GM19452 (cell line): ENCODE measurements around the gene CD33.
"Not testable (repeated sequence)": the region's sequence is repeated elsewhere in the genome, so short reads cannot be mapped to it uniquely, and the experiment has no call there.

ENCODE experiments used
- ATAC-seq: cut with Tn5 transposase; IDR thresholded peaks from one replicate; pipeline ENCODE4 v1.9.1; 2021; ENCODE audit not compliant: unreplicated experiment

Gene CD33

GRCh38 chr19:51210191-51210784, 14.6 kb upstream of the CD33 start:
- ATAC-seq = no peak

- not testable (repeated sequence) for ATAC-seq
Measured at GRCh38 chr19:51210874-51211361, 14.0 kb upstream of the CD33 start.

DNA sequence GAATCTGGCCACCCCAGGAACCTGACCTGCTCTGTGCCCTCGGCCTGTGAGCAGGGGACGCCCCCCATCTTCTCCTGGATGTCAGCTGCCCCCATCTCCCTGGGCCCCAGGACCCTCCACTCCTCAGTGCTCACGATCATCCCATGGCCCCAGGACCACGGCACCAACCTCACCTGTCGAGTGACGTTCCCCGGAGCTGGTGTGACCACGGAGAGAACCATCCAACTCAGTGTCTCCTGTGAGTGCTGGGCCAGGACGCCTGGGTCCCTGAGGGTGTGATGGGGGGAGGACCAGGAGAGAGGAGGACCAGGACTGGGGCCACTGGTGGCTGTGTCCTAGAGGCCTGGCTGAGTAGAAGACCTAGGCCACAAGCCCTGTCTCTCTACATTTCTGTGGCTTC, 13.0 kb upstream of the CD33 start:
- ATAC-seq = no peak

DNA sequence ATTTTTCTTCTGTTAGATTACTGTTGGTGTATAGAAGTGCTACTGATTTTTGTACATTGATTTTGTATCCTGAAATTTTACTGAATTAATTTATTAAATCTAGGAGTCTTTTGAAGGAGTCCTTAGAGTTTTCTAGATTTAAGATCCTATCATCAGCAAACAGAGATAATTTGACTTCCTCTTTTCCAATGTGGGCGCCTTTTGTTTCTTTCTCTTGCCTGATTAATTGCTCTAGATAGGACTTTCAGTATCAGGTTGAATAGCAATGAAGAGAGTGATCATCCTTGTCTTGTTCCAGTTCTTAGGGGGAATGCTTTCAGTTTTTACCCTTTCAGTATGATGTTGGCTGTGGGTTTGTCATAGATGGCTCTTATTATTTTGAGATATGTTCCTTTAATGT, 5.6 kb upstream of the CD33 start:
- no peak for ATAC-seq

DNA sequence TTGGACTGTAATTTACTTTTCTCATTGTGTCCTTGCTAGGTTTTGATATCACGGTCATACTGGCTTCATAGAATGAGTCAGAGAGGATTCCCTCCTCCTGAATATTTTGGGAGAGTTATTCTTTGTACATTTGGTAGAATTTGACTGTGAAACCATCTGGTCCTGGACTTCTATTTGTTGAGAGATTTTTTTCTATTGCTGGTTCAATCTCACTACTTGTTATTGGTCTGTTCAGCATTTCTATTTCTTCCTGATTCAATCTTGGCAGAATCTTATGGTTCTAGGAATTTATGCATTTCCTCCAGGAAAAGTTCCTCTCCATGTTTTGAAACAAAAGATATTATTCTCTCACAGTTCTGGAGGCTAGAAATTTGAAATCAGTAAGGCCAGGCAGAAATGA, 4.9 kb upstream of the CD33 start:
- no peak for ATAC-seq

- no peak for ATAC-seq
Measured at GRCh38 chr19:51220996-51221395, 3.9 kb upstream of the CD33 start.

DNA sequence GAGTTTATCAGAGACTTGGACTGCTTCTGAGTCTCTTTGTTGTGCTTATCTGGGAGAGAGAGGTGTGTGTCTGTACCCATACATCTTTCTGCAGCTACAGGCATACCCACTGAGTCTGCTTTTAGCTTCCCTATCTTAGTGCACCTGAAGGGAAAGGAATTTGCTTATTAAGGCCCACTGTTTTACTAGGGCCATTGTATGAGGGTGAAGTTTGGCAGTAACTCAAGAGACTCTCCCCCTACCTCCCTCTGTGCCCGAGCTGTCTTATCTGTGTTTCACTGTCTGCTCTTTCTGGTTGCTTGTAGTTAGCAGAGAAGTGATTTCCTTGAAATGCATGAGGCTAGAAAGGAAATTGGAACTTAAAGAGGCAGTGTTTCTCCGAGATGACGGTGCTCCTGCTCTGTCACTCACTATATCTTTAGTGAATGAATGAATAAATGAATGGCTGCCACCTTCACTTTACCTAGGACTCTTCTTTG, 678 bp upstream of the CD33 start:
- ATAC-seq = no peak

DNA sequence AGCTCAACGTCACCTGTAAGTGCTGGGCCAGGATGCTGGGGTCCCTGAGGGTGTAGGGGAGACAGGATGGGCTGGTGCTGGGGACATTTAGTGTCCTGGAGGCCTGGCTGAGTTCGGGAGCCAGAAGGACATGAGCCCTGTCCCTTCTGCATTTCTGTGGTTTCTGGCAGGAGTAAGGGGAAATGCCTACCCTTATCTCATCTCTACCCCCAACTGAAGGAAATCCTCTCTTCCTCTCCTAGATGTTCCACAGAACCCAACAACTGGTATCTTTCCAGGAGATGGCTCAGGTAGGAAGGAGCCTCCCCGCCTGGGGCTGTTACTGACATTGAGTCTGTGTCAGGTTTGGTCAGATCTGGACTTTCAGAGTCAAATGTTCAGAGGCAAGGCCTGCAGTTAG, 1.2 kb downstream of the CD33 start:
- ATAC-seq = no peak

GRCh38 chr19:51227326-51227725, 2.4 kb downstream of the CD33 start:
- no peak for ATAC-seq

GRCh38 chr19:51227966-51228365, 3.1 kb downstream of the CD33 start:
- ATAC-seq = no peak

GRCh38 chr19:51240866-51241265, 16.0 kb downstream of the CD33 start:
- ATAC-seq = no peak

DNA sequence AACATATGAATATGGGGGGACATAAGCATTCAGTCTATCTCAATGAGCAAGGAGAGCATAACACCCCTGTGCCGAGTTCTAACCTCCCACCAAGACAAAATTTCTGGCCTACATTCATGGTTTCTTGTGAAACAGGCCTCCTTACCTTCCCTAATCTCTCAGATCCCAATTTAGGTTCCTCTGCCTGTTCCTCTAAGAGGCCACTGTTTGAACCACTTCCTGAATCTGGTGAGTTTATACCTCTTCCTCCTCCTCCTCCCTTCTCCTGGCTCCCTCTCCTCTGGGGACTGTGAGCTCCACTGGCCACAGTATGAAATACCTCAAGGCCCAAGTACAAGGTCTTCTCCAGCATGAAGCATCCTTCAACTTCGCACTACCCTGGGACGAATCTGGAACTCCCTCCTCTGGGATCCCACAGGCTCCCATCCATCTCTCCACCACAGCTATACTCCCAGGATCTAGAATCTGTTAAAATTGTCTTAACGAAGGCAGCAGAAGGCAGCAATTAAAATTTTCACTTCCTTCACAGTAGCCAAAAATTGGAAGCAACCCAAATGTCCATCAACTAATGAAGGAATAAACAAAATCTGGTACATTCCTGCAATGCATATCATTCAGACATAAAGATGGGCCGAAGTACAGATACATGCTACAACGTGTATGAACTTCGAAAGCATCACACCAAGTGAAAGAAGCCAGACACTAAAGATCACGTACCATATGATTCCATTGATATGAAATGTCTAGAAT, 18.2 kb downstream of the CD33 start:
- no peak for ATAC-seq

GRCh38 chr19:51246164-51246552, 21.3 kb downstream of the CD33 start:
- no peak for ATAC-seq

DNA sequence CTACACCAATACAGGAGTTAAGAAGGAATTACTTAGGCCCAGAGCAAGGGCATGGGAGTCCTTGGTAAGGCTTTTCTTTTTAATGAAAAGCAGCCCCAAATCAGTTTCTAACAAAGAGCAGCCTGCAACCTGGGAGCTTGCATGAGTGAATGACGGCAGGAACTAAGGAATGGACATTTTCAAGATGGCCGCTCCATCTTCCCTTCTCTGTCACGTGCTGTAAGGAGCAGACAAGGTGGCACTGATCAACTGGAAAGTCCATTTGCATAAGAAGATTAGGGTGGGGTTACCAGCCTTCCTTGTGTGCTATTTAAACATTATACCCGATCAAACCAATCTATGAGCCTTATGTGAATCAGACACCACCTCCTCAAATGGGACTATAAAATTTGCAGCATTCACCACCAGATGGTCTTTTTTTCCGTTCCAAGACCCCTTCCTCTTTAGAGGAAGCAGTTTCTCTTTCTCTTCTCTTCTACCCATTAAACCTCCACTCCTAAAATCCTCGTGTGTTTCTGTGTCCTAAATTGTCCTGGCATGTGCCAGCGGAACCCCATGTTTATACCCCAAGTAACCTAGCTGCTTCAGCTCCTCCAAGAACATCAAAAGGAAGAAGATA, 23.2 kb downstream of the CD33 start:
- ATAC-seq = no peak

- no peak for ATAC-seq
Measured at GRCh38 chr19:51250786-51251467, 26.0 kb downstream of the CD33 start, which contains the start of gene SIGLECL1. Gene SIGLECL1 (plus strand): TSS chr19:51251080. CDS start chr19:51264073, 12,993 bp downstream.

- ATAC-seq = no peak
Measured at GRCh38 chr19:51251468-51251820, 26.6 kb downstream of the CD33 start.

DNA sequence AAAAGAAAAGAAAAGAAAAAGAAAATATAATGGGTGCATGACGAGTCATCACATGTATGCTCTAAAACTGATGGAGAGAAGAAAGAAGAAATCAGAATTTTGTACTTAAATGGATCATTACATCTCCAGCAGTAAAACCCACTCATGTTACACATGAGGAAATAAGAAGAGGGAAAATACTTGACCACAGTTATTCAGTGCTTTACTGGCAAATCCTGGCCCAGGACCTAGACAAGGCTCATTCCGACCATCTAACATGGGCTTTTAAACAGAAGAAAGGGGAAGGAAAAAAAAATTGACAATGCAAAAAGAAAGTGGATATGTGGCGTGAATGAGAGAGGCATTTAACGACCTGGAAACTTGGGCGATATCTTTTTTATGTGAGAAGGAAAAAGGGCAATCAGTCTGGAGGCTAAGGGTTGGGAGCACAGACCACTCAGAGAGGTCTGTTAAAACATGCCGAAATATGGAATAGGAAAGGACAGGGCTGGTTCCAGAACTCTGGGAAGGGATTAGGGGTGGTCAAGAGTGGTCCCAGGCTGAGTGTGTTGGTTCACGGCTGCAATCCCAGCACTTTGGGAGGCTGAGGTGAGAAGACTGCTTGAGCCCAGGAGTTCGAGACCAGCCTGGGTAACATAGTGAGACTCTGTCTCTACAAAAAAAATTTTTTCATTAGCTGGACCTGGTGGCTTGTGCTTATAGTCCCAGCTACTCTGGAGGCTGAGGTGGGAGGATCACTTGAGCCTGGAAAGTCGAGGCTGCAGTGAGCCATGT, 27.6 kb downstream of the CD33 start:
- ATAC-seq = no peak

GRCh38 chr19:51253088-51253806, 28.4 kb downstream of the CD33 start:
- no peak for ATAC-seq

GRCh38 chr19:51256155-51256625, 31.3 kb downstream of the CD33 start:
- no peak for ATAC-seq

GRCh38 chr19:51257471-51257870, 32.6 kb downstream of the CD33 start:
- ATAC-seq = no peak
